SK-N-SH (cell line): ENCODE data around the gene LIMK1. TPM values are rescaled to one million over a fixed set of nuclear protein-coding genes. Genes with fewer than 3 reads are reported as not detected.

ENCODE experiments used
- CTCF ChIA-PET: fragments of 300-600, 350-600 bp; formaldehyde crosslinking; extraction: SDS; loops from one replicate; lab custom pipeline; 2021; lab: Yijun Ruan, JAX
- POLR2A ChIA-PET: fragments of 350-600 bp; sonication (Branson Sonifier 250); formaldehyde crosslinking; extraction: SDS; loops from one replicate; lab custom pipeline; 2020; ENCODE audit warnings: antibody characterized with exemption, inconsistent platforms; lab: Yijun Ruan, JAX
- DNase-seq: peaks from one replicate; pipeline ENCODE4 v3.0.0; 2012
- H2AFZ ChIP-seq: fragments of 200-600 bp; sonication (generic); 2 replicates; pipeline ENCODE4 v1.8.1; 2016; ENCODE audit warnings: antibody characterized with exemption, mild to moderate bottlenecking, low read depth
- H3F3A ChIP-seq: fragments of 200-600 bp; sonication (generic); replicated peaks from 2 replicates; pipeline ENCODE3; 2016; ENCODE audit warnings: antibody characterized with exemption, mild to moderate bottlenecking; ENCODE audit not compliant: insufficient read depth
- H3K27ac ChIP-seq, 2 experiments: fragments of 200-500 bp in 1 of 2; fragments of 200-600 bp in 1 of 2; sonication (Bioruptor generic) in 1 of 2; sonication (generic), shearing (Covaris generic) in 1 of 2; 2 replicates each; pipeline versions ENCODE4 v1.5.1 to v1.6.1; 2014 to 2016; ENCODE audit warnings: low read depth in 2 of 2, inconsistent platforms in 1 of 2, low read length in 1 of 2, mild to moderate bottlenecking in 1 of 2, mixed read lengths in 1 of 2
- H3K27me3 ChIP-seq: fragments of 200-600 bp; sonication (generic), shearing (Covaris generic); 2 replicates; pipeline ENCODE4 v1.6.1; 2016; ENCODE audit warnings: mixed run types; ENCODE audit not compliant: insufficient read depth
- H3K36me3 ChIP-seq, 2 experiments: fragments of 200-500 bp in 1 of 2; fragments of 200-600 bp in 1 of 2; sonication (Bioruptor generic) in 1 of 2; sonication (generic) in 1 of 2; replicated peaks in 1 of 2; 2 replicates each; pipeline versions ENCODE3 to v1.5.1; 2014 to 2016; ENCODE audit warnings: low read length in 1 of 2, mild to moderate bottlenecking in 1 of 2; ENCODE audit not compliant: insufficient read depth in 2 of 2, control insufficient read depth in 1 of 2
- H3K4me1 ChIP-seq, 2 experiments: fragments of 200-500 bp in 1 of 2; fragments of 200-600 bp in 1 of 2; sonication (Bioruptor generic) in 1 of 2; sonication (generic), shearing (Covaris generic) in 1 of 2; 2 replicates each; pipeline versions ENCODE4 v1.5.1 to v1.6.1; 2014 to 2016; ENCODE audit warnings: low read depth in 1 of 2, low read length in 1 of 2, mixed run types in 1 of 2; ENCODE audit not compliant: insufficient read depth in 2 of 2, control insufficient read depth in 1 of 2
- H3K4me2 ChIP-seq: fragments of 200-600 bp; sonication (generic), shearing (Covaris generic); 2 replicates; pipeline ENCODE4 v1.6.1; 2017; ENCODE audit warnings: mixed run types
- H3K4me3 ChIP-seq, 2 experiments: fragments of 200-500 bp in 1 of 2; fragments of 200-600 bp in 1 of 2; sonication (Bioruptor generic) in 1 of 2; sonication (generic), shearing (Covaris generic) in 1 of 2; 2 replicates each; pipeline versions ENCODE4 v1.5.1 to v1.8.1; 2014 to 2016; ENCODE audit warnings: low read depth in 2 of 2, inconsistent platforms in 1 of 2, low read length in 1 of 2, mild to moderate bottlenecking in 1 of 2, mixed read lengths in 1 of 2, moderate library complexity in 1 of 2
- H3K79me2 ChIP-seq: fragments of 200-600 bp; sonication (generic); 2 replicates; pipeline ENCODE4 v1.8.1; 2017; ENCODE audit warnings: mild to moderate bottlenecking; ENCODE audit not compliant: insufficient read depth
- H3K9ac ChIP-seq: fragments of 200-600 bp; sonication (generic); 2 replicates; pipeline ENCODE4 v1.6.1; 2017; ENCODE audit warnings: mixed run types
- H3K9me2 ChIP-seq: fragments of 200-600 bp; sonication (generic); 2 replicates; pipeline ENCODE4 v1.6.1; 2017; ENCODE audit warnings: mixed run types
- H3K9me3 ChIP-seq: fragments of 200-600 bp; sonication (generic); 2 replicates; pipeline ENCODE4 v1.6.1; 2017; ENCODE audit warnings: mixed run types, mild to moderate bottlenecking, moderate library complexity
- H4K20me1 ChIP-seq: fragments of 200-600 bp; sonication (generic); 2 replicates; pipeline ENCODE4 v1.6.1; 2017; ENCODE audit warnings: mild to moderate bottlenecking, mixed run types; ENCODE audit not compliant: insufficient read depth
- EP300 ChIP-seq, 2 experiments: IDR thresholded peaks; 2 replicates each; pipeline versions ENCODE4 v1.4.0 to v1.6.1; 2012; ENCODE audit warnings: borderline replicate concordance in 1 of 2, low read depth in 1 of 2, low read length in 1 of 2
- JUND ChIP-seq: IDR thresholded peaks from 2 replicates; pipeline ENCODE4 v1.4.0; 2012
- MEF2A ChIP-seq: IDR thresholded peaks from 2 replicates; pipeline ENCODE4 v1.4.0; 2012; ENCODE audit warnings: low read depth, borderline replicate concordance
- POLR2AphosphoS5 ChIP-seq: IDR thresholded peaks from 2 replicates; pipeline ENCODE4 v1.6.1; 2012; ENCODE audit warnings: low read depth, low read length
- SMC3 ChIP-seq: IDR thresholded peaks from 2 replicates; pipeline ENCODE4 v1.6.1; 2012; ENCODE audit warnings: low read depth, low read length, improper control_type of control experiment
- WGBS: methylation state at CpG from one replicate; pipeline ENCODE4 v1.1.6; 2017; ENCODE audit warnings: low lambda C conversion rate; 5-methylcytosine and 5-hydroxymethylcytosine counted together
- polyA plus RNA-seq, 3 experiments: library from polyadenylated mRNA; depleted of rRNA; stranded (reverse); fragments of >200 nt; gene quantifications; 2 replicates each; pipeline ENCODE4 v1.2.3, GENCODE V29; 2012
- TF ChIP-seq, protein P1 (sequence below): IDR thresholded peaks from 2 replicates; pipeline ENCODE4 v1.6.1; 2012; ENCODE audit warnings: mild to moderate bottlenecking, low read depth, low read length, moderate library complexity

LIMK1 gene
- polyA plus RNA-seq, 1 of the 3 experiments (the other 2 are of a cell fraction) = 86.6 TPM

DNA sequence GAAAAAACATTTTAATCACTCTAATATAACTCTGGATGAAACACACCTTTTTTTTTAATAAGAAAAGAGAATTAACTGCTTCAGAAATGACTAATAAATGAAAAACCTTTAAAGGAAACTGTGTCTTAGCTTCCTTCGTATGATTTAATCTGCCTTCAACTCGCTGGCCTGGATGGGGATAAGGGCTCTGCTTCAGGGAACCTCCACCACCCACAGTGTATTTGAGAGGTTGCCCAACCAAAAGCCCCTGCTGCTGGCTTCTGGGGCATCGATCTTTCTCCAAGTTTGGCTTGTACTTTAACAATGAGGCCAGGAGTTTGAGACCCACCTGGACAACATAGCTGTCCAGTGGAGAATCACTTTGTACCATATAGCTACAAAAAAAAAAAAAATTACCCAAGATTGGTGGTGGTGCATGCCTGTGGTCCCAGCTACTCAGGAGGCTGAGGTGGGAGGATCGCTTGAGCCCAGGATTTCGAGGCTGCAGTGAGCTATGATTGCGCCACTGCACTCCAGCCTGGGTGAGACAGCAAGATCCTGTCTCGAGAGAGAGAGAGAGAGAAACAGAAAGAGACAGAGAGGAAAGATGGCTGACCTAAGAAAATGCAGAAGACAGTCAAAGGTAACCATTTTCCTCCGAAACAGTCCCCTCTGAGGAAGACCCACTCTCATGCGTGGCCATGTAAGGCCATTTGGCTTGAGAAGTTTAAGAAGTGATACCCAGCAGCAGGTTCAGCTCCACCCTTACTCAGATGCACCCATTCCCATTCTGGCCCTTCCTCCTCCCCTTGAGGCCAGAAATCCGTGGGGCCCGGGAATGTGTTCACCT is 13.6 kb upstream of the LIMK1 start (continued):
- TF ChIP-seq, protein P1, sequence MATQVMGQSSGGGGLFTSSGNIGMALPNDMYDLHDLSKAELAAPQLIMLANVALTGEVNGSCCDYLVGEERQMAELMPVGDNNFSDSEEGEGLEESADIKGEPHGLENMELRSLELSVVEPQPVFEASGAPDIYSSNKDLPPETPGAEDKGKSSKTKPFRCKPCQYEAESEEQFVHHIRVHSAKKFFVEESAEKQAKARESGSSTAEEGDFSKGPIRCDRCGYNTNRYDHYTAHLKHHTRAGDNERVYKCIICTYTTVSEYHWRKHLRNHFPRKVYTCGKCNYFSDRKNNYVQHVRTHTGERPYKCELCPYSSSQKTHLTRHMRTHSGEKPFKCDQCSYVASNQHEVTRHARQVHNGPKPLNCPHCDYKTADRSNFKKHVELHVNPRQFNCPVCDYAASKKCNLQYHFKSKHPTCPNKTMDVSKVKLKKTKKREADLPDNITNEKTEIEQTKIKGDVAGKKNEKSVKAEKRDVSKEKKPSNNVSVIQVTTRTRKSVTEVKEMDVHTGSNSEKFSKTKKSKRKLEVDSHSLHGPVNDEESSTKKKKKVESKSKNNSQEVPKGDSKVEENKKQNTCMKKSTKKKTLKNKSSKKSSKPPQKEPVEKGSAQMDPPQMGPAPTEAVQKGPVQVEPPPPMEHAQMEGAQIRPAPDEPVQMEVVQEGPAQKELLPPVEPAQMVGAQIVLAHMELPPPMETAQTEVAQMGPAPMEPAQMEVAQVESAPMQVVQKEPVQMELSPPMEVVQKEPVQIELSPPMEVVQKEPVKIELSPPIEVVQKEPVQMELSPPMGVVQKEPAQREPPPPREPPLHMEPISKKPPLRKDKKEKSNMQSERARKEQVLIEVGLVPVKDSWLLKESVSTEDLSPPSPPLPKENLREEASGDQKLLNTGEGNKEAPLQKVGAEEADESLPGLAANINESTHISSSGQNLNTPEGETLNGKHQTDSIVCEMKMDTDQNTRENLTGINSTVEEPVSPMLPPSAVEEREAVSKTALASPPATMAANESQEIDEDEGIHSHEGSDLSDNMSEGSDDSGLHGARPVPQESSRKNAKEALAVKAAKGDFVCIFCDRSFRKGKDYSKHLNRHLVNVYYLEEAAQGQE = no peak
- TF ChIP-seq MEF2A = no peak
- TF ChIP-seq SMC3 = no peak

DNA sequence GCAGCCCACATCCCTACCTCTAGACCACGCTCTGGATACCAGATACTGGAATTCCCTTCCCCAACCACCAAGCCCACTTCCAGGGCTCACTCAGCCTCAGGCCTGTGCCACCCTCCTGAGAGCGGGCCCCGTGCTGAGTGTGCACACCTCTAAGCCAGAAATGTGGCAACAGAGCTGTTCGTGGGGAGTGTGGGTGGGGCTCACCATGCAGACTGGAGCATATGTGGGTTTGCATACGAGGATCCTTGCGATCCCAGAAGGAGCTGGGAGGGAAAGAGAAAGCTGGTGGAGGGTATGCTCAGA is 13.0 kb upstream of the LIMK1 start:
- DNase-seq = no peak
- Histone ChIP-seq H3K9me2 (no peaks in the 10 kb centered on the region), H4K20me1 (no peaks in the 10 kb centered on the region), H3K4me2 (no peak overlapping the region), H3K36me3 (no peaks in the 10 kb centered on the region), H3K27me3 (no peaks in the 10 kb centered on the region), H3K4me1 (no peaks in the 10 kb centered on the region), H3F3A (peaks cover 5% of the 10 kb centered on the region), H3K27ac (no peak overlapping the region), H3K9me3 (no peaks in the 10 kb centered on the region), H3K9ac (no peak overlapping the region), H3K79me2 (no peaks in the 10 kb centered on the region), H2AFZ (no peak overlapping the region), H3K4me3 (no peak overlapping the region)
- POLR2A ChIA-PET = no interaction called here
- CTCF ChIA-PET = interaction anchor here (0.7 to 7.4 kb wide), 6 partner anchors 12 to 331 kb away, joined by 3 to 54 read pairs (median 6); no protein-coding TSS in a partner anchor
- no peak for TF ChIP-seq EP300 (IDR thresholded peaks at IDR 0.05; ENCODE audit: borderline replicate concordance in 1 of 2, low read depth in 1 of 2, low read length in 1 of 2)
- 94% methylated on average over 6 of the region's 6 CpGs for WGBS

DNA sequence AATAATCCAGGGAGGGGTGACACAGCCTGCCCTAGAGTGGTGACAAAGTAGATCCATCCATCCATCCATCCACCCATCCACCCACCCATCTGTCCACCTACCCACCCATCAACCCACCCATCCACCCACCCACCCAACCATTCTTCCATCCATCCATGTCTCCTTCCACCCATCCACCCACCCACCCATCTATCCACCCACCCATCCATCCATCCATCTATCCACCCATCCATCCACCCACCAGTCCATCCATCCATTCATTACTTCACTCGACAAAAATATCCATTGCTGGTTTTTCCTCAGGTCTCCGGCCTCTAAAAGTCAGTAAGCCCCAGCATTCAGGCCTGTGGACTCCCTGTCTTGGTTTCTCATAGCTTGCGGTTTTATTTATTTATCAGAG is 12.5 kb upstream of the LIMK1 start:
- Histone ChIP-seq H3K4me2 (no peak overlapping the region), H3K36me3 (no peaks in the 10 kb centered on the region), H3F3A (peaks cover 5% of the 10 kb centered on the region), H3K27ac (no peak overlapping the region), H3K9me2 (no peaks in the 10 kb centered on the region), H3K27me3 (no peaks in the 10 kb centered on the region), H3K9ac (no peak overlapping the region), H3K9me3 (no peaks in the 10 kb centered on the region), H2AFZ (no peak overlapping the region), H4K20me1 (no peaks in the 10 kb centered on the region), H3K4me3 (no peak overlapping the region), H3K4me1 (no peaks in the 10 kb centered on the region), H3K79me2 (no peaks in the 10 kb centered on the region)
- no peak for DNase-seq
- CTCF ChIA-PET = interaction anchor here (1.4 to 7.4 kb wide), 3 partner anchors 12 to 134 kb away, joined by 5 to 54 read pairs (median 23); no protein-coding TSS in a partner anchor
- POLR2A ChIA-PET = no interaction called here
- TF ChIP-seq POLR2AphosphoS5 = no peak
- no peak for TF ChIP-seq JUND
- 95% methylated on average over 3 of the region's 3 CpGs for WGBS
